HG03439 (cell line): Measurements from ENCODE around the gene P2RY1.

Experiments
- ATAC-seq: cut with Tn5 transposase; IDR thresholded peaks from one replicate; pipeline ENCODE4 v1.9.1; 2021; ENCODE audit warnings: mild to moderate bottlenecking, moderate library complexity; ENCODE audit not compliant: unreplicated experiment

P2RY1 gene

GRCh38 chr3:152834776-152835600 lies at the start of gene P2RY1:
P2RY1 (plus strand) TSS chr3:152835131; CDS start chr3:152835783, 652 bp downstream.
- ATAC-seq: peak; percentile 83

DNA sequence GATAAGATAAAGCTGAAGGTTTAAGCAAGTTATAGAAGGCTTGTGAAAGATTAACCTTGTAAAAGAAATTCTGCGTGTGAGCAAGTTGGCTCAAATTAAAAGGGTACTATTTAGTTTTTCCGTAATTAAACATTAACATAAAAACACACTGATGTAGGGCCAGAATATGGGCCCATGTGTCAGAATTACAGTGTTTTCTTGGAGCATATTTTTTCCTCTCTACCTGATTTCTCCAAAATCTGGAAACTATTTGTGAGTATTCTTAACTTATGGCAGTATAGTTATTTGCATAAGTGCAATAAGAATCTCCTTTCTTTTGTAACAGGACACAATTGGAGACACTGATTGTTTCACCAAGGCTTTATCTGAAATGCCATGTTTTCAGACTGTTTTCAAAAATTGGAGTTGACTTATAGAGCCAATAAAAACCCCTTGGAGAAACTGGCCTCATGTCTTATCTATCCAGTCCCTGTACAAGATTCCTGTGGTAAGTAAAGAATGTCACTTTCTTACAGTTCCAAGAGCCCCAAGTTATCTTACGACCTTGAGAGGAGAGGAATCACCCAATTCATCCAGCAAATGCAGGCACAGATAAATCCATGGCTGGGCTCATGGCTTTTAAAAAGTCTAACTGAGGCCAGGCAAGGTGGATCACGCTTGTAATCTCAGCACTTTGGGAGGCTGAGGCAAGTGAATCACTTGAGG lies 47.8 kb upstream of the P2RY1 start:
- no peak for ATAC-seq

GRCh38 chr3:152790651-152791387 lies 44.1 kb upstream of the P2RY1 start:
- ATAC-seq: no peak

DNA sequence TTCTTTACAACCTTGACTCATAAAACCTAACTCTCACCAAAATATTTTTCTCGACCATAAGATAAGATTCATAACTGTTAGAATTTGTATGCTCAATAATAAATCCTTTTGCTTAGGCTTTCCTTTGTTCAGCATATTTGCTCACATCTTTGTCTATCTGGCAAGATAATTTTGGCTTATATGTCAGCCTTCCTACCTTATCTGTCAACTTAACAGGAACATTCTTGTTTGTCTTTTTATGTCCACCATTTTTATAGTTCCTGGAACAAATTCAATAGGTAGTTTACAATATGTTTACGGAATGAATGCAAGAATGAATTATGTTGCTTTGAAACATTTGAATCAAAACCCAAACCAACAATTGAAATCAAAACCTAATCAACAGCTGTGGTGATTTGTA lies 41.0 kb upstream of the P2RY1 start:
- no peak for ATAC-seq

- ATAC-seq: no peak
Measured at GRCh38 chr3:152797751-152798432, 37.0 kb upstream of the P2RY1 start.

DNA sequence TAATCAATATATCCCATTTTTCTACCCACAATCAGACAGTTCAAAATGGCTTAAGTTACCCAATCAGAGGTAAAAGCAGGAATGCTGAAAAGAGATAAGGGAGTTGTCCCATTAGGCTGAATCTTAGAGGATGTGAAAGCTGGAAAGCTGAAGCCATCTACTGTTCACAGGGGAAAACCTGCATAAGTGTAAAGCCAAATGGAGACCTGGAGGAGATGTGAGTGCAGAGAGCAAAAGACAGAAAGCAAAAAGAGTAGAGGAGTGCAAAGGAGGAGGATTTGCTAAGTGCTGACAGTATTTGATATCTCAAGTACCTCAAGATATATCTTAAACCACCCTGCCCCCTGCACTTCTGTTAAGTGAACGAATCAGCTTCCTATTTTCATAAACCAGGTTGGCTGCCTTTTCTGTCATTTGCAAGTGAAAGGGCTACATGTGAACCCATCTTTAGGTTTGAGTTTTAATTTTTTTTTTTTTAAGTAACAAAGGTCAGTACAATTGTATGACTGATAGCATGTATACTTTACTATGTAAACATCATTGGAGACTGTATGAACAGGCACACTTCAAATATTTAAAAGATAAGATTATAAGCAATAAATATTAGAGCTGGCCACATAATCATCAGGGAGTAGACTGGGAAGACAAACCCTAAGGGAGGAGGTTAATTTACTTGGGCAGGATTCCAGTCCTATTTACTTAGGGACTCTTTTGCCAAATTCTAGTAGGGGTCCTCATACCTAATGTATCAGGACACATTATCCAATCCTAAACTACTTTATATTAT lies 22.8 kb upstream of the P2RY1 start:
- no peak for ATAC-seq

- ATAC-seq: no peak
Measured at GRCh38 chr3:152817400-152817799, 17.5 kb upstream of the P2RY1 start.

DNA sequence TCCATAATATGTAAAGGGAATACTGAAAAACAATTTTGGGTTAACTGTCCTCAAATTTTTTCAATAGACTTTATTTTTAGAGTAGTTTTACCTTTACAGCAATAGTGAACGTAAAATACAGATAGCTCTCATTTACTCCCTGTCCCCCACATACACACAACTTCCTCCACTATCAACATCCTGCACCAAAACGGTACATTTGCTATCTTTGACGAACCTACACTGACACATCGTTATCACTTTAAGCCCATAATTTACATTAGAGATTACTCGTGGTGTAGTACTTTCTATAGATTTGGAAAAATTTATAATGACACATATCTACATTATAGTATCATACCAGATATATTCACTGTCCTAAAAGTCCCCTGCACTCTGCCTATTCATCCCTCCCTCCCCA lies 16.9 kb upstream of the P2RY1 start:
- no peak for ATAC-seq

DNA sequence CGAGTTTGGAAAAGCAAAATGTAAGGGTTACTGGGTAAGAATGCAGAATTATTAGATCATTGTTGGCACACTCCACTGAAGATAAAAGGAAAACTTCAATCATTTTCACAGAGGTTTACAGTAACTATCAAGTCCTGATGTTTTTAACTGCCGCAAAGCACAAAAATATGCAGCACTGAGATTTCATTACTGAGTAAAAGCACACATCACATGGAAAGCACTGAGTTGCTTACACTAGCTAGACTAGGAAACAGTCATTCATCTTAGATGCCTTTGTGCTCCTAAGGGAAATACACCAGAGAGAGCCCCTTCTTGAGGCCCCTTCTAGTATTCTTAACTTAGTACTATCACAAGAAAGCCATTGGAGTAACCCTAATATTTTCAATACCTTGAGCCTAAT lies 11.8 kb upstream of the P2RY1 start:
- ATAC-seq: no peak

- no peak for ATAC-seq
Measured at GRCh38 chr3:152823781-152824180, 11.2 kb upstream of the P2RY1 start.

DNA sequence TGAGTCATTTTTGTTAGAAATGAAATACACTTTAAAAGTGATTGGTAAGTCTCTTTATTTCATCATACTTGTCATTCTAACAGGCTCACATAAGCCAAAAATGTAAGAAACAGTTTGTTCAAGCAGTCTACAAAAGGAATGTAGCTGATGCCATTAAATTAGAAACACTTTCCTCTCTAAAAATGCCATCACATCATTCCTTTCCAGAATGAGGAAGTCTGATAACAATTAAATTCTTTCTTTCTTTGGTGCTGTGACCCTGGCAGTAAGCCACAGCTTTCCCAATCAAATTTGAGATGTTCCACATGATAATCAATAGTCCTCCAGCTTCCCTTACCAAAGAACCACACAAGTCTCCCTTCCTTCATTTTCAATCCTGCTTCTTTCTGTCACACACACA lies 9.4 kb upstream of the P2RY1 start:
- ATAC-seq: no peak

GRCh38 chr3:152826476-152826875 lies 8.5 kb upstream of the P2RY1 start:
- no peak for ATAC-seq

GRCh38 chr3:152827313-152827712 lies 7.6 kb upstream of the P2RY1 start:
- ATAC-seq: no peak

GRCh38 chr3:152828075-152828840 lies 6.7 kb upstream of the P2RY1 start:
- no peak for ATAC-seq

DNA sequence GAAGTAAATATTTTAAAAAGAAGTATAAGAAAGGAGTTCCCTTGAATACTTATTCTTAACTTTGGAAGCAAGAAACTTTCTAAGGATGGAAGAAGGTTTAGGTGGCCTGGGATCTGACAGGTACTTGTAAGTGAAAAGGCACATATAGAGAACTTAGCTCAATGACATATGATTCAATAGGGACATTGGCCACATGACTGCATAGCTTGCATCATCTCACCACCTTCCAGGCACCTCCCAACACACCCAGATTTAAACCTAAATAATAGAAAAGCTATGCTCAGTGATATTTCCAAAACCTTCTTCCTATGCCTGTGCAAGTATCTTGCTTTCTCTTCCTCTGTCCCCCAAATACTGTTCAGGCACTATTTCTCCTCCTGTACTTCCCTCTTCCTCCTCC lies 4.7 kb upstream of the P2RY1 start:
- no peak for ATAC-seq

GRCh38 chr3:152832046-152832445 lies 2.9 kb upstream of the P2RY1 start:
- no peak for ATAC-seq

GRCh38 chr3:152833089-152833488 lies 1.8 kb upstream of the P2RY1 start:
- no peak for ATAC-seq

GRCh38 chr3:152834191-152834775 lies 648 bp upstream of the P2RY1 start:
- ATAC-seq: no peak

- peak; percentile 24 for ATAC-seq
Measured at GRCh38 chr3:152835601-152836102, 721 bp downstream of the P2RY1 start.
